Measurements from ENCODE around the gene SRGAP2C.
A peak's percentile ranks its signal among the peaks of the same experiment; 100 is the strongest.
"Not testable (repeated sequence)": the region's sequence is repeated elsewhere in the genome, so short reads cannot be mapped to it uniquely, and the experiment has no call there.

SRGAP2C gene

GRCh38 chr1:121365316-121365715 is 180.5 kb downstream of the SRGAP2C start:
- H3K4me1 ChIP-seq (ENCODE audit: control insufficient read depth in 1 of 2, insufficient read depth in 2 of 2, low read length in 2 of 2); H3K9me3 ChIP-seq (ENCODE audit: insufficient read depth, low read depth, low read length); H3K4me2 ChIP-seq (ENCODE audit: low read length); DNase-seq; H3K4me3 ChIP-seq (ENCODE audit: low read depth, low read length); H3K4ac ChIP-seq (ENCODE audit: low read depth, low read length); H2AFZ ChIP-seq (ENCODE audit: insufficient read depth, low read length, poor library complexity); H3K9ac ChIP-seq (ENCODE audit: low read length); H3K18ac ChIP-seq (ENCODE audit: low read length); H3K36me3 ChIP-seq (ENCODE audit: control insufficient read depth in 1 of 2, insufficient read depth in 2 of 2, low read length in 2 of 2); H3K27ac ChIP-seq (ENCODE audit: low read depth, low read length); H4K91ac ChIP-seq (ENCODE audit: low read depth, low read length); H4K12ac ChIP-seq (ENCODE audit: low read depth, low read length); H3K23ac ChIP-seq (ENCODE audit: low read length); H3K79me2 ChIP-seq (ENCODE audit: control insufficient read depth, insufficient read depth, low read length, poor library complexity); H2BK120ac ChIP-seq (ENCODE audit: insufficient read depth, low read length, poor library complexity); H2AK5ac ChIP-seq (ENCODE audit: low read length); H3K14ac ChIP-seq (ENCODE audit: low read length); H2BK12ac ChIP-seq (ENCODE audit: low read length); H4K8ac ChIP-seq (ENCODE audit: low read depth, low read length); H3K27me3 ChIP-seq (ENCODE audit: insufficient read depth, low read length); H2BK5ac ChIP-seq (ENCODE audit: low read depth, low read length, poor library complexity); H3K79me1 ChIP-seq (ENCODE audit: low read length): not testable (repeated sequence)
- WGBS (ENCODE audit: extremely low coverage, insufficient coverage, insufficient read length), result no CpG with 5 or more reads among the region's 6 CpGs

DNA sequence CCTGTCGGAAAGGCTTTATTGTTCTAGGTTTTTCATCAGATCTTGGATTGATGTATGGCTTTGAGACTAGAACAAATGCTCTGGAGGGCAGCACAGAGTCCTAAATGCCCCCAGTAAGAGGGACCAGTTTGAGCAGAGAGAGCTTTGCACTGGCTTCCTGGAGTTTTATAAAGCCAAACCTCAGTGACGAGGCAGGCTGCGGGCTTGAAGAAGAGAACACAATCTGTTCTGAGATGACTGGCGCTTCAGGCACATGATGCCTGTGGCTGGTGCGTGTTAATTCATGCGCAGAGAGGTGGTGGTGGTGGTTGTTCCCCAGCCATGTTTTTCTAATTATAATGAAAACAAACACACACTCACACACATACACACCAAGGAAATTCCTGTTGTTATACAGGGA is 180.9 kb downstream of the SRGAP2C start:
- not testable (repeated sequence) for H3K36me3 ChIP-seq (ENCODE audit: control insufficient read depth in 1 of 2, insufficient read depth in 2 of 2, low read length in 2 of 2); H2BK120ac ChIP-seq (ENCODE audit: insufficient read depth, low read length, poor library complexity); H3K23ac ChIP-seq (ENCODE audit: low read length); H2AK5ac ChIP-seq (ENCODE audit: low read length); H4K12ac ChIP-seq (ENCODE audit: low read depth, low read length); H3K18ac ChIP-seq (ENCODE audit: low read length); H3K4ac ChIP-seq (ENCODE audit: low read depth, low read length); H3K4me2 ChIP-seq (ENCODE audit: low read length); H2BK12ac ChIP-seq (ENCODE audit: low read length); H3K4me3 ChIP-seq (ENCODE audit: low read depth, low read length); H3K79me2 ChIP-seq (ENCODE audit: control insufficient read depth, insufficient read depth, low read length, poor library complexity); H3K14ac ChIP-seq (ENCODE audit: low read length); H2BK5ac ChIP-seq (ENCODE audit: low read depth, low read length, poor library complexity); H3K27ac ChIP-seq (ENCODE audit: low read depth, low read length); H3K4me1 ChIP-seq (ENCODE audit: control insufficient read depth in 1 of 2, insufficient read depth in 2 of 2, low read length in 2 of 2); H3K9me3 ChIP-seq (ENCODE audit: insufficient read depth, low read depth, low read length); H4K91ac ChIP-seq (ENCODE audit: low read depth, low read length); H3K9ac ChIP-seq (ENCODE audit: low read length); H4K8ac ChIP-seq (ENCODE audit: low read depth, low read length); H2AFZ ChIP-seq (ENCODE audit: insufficient read depth, low read length, poor library complexity); H3K79me1 ChIP-seq (ENCODE audit: low read length); H3K27me3 ChIP-seq (ENCODE audit: insufficient read depth, low read length)
- no CpG with 5 or more reads among the region's 6 CpGs for WGBS (ENCODE audit: extremely low coverage, insufficient coverage, insufficient read length)
- peak; percentile 39 to 49 for DNase-seq

DNA sequence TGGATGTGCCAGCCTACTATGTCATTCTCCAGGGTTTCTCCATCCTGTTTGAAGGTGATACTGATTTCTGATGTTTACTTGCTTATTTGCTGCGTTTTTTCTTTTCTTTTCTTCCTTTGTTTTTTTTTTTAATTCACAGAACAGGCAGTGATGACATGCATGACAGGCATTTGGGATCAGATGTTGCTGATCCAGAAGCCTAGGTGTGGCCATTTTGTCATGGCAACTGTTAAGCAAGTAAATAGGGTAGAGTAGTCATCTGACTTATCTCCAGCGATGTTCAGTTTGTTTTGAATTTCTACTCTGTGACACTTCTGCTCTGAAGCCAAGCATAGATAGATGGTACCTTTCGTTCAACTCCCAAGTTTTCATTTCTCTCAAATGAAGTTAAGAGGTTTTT is 181.4 kb downstream of the SRGAP2C start:
- H3K23ac ChIP-seq (ENCODE audit: low read length); H3K27ac ChIP-seq (ENCODE audit: low read depth, low read length); H2AFZ ChIP-seq (ENCODE audit: insufficient read depth, low read length, poor library complexity); H2BK5ac ChIP-seq (ENCODE audit: low read depth, low read length, poor library complexity); H3K9me3 ChIP-seq (ENCODE audit: insufficient read depth, low read depth, low read length); H4K8ac ChIP-seq (ENCODE audit: low read depth, low read length); H3K79me2 ChIP-seq (ENCODE audit: control insufficient read depth, insufficient read depth, low read length, poor library complexity); H3K18ac ChIP-seq (ENCODE audit: low read length); H4K91ac ChIP-seq (ENCODE audit: low read depth, low read length); H4K12ac ChIP-seq (ENCODE audit: low read depth, low read length); H3K79me1 ChIP-seq (ENCODE audit: low read length); H3K4ac ChIP-seq (ENCODE audit: low read depth, low read length); H3K4me1 ChIP-seq (ENCODE audit: control insufficient read depth in 1 of 2, insufficient read depth in 2 of 2, low read length in 2 of 2); H3K14ac ChIP-seq (ENCODE audit: low read length); H3K4me2 ChIP-seq (ENCODE audit: low read length); H3K9ac ChIP-seq (ENCODE audit: low read length); H2AK5ac ChIP-seq (ENCODE audit: low read length); H2BK120ac ChIP-seq (ENCODE audit: insufficient read depth, low read length, poor library complexity); H3K36me3 ChIP-seq (ENCODE audit: control insufficient read depth in 1 of 2, insufficient read depth in 2 of 2, low read length in 2 of 2); H3K27me3 ChIP-seq (ENCODE audit: insufficient read depth, low read length); H2BK12ac ChIP-seq (ENCODE audit: low read length); H3K4me3 ChIP-seq (ENCODE audit: low read depth, low read length): not testable (repeated sequence)
- DNase-seq, result peak in 1 of 2 donors; percentile 24
- no CpG with 5 or more reads among the region's 3 CpGs for WGBS (ENCODE audit: extremely low coverage, insufficient coverage, insufficient read length)

DNA sequence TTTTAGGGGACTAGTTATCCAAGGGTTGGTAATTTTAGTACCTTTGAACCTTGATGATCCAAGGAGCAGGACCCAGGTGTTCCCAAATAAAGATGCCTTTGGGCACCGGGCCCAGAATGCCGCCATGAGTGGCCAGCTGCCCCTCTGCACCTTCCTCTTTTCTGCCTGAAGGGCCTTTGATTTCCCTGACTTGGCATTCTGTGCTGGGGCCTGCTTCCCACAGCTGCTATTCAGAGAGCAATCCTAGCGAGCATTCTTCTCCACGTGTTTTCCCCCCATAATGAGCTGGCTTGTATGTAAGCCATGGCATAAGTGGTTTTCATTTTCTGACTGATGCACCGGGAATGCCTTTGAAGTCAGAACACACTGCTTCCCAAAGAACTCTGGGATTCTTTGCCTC is 184.1 kb downstream of the SRGAP2C start:
- not testable (repeated sequence) for H3K79me1 ChIP-seq (ENCODE audit: low read length); H4K12ac ChIP-seq (ENCODE audit: low read depth, low read length); H4K8ac ChIP-seq (ENCODE audit: low read depth, low read length); H3K4me1 ChIP-seq (ENCODE audit: control insufficient read depth in 1 of 2, insufficient read depth in 2 of 2, low read length in 2 of 2); H3K18ac ChIP-seq (ENCODE audit: low read length); H3K4ac ChIP-seq (ENCODE audit: low read depth, low read length); H2AFZ ChIP-seq (ENCODE audit: insufficient read depth, low read length, poor library complexity); H3K9ac ChIP-seq (ENCODE audit: low read length); H3K4me2 ChIP-seq (ENCODE audit: low read length); H3K23ac ChIP-seq (ENCODE audit: low read length); H2BK5ac ChIP-seq (ENCODE audit: low read depth, low read length, poor library complexity); DNase-seq; H2BK12ac ChIP-seq (ENCODE audit: low read length); H3K36me3 ChIP-seq (ENCODE audit: control insufficient read depth in 1 of 2, insufficient read depth in 2 of 2, low read length in 2 of 2); H3K14ac ChIP-seq (ENCODE audit: low read length); H3K79me2 ChIP-seq (ENCODE audit: control insufficient read depth, insufficient read depth, low read length, poor library complexity); H3K27me3 ChIP-seq (ENCODE audit: insufficient read depth, low read length); H2BK120ac ChIP-seq (ENCODE audit: insufficient read depth, low read length, poor library complexity); H2AK5ac ChIP-seq (ENCODE audit: low read length); H3K9me3 ChIP-seq (ENCODE audit: insufficient read depth, low read depth, low read length); H4K91ac ChIP-seq (ENCODE audit: low read depth, low read length); H3K27ac ChIP-seq (ENCODE audit: low read depth, low read length); H3K4me3 ChIP-seq (ENCODE audit: low read depth, low read length)
- whole genome bisulfite sequencing (ENCODE audit: extremely low coverage, insufficient coverage, insufficient read length), result no CpG with 5 or more reads among the region's 5 CpGs

Measured in trophoblast cell (in vitro differentiated cells and primary cell).